HCT116 (cell line): ENCODE results near the gene CYB5R3. TPM values are rescaled to one million over a fixed set of nuclear protein-coding genes. Genes with fewer than 3 reads are reported as not detected.

Source experiments
- ATAC-seq: fragments of 200-7000 bp; cut with Tn5 transposase; 2 replicates; pipeline ENCODE4 v1.9.1; 2020; ENCODE audit warnings: mild to moderate bottlenecking, moderate library complexity
- BruUV-seq: library from RNA; stranded (reverse); fragments of 400-500 nt; replicated peaks from 2 replicates; lab custom pipeline; 2021; lab: Mats Ljungman, UMichigan
- CTCF ChIA-PET: fragments of 300-600 bp; sonication (Branson Sonifier 250); formaldehyde crosslinking; loops from one replicate; lab custom pipeline; 2021; ENCODE audit warnings: antibody characterized with exemption; lab: Charles Lee
- POLR2A ChIA-PET: fragments of 300-600, 350-600 bp; sonication (Branson Sonifier 250); formaldehyde crosslinking; loops from one replicate; lab custom pipeline; 2021; ENCODE audit warnings: antibody characterized with exemption; lab: Charles Lee
- RAD21 ChIA-PET, 2 experiments: fragments of 300-600 bp; sonication (Branson Sonifier 250); formaldehyde crosslinking; loops; one replicate each; lab custom pipeline; 2023; ENCODE audit warnings: low total read pairs in 2 of 2; ENCODE audit not compliant: uncharacterized antibody in 2 of 2, unreplicated experiment in 2 of 2, low non-redundant PET in 1 of 2; lab: Charles Lee
- DNase-seq: peaks from one replicate; pipeline ENCODE4 v3.0.0-alpha.2; 2010; ENCODE audit warnings: low read depth, low spot score
- H2AFZ ChIP-seq: fragments of 200-600 bp; shearing (Covaris generic), sonication (generic); 2 replicates; pipeline ENCODE4 v1.6.1; 2017; ENCODE audit warnings: low read depth, mixed run types, mixed read lengths, antibody characterized with exemption, low read length; ENCODE audit not compliant: poor library complexity, severe bottlenecking
- H3K27ac ChIP-seq: 2 replicates; pipeline ENCODE4 v1.5.1; 2012; ENCODE audit warnings: low read depth, low read length
- H3K27me3 ChIP-seq: fragments of 200-600 bp; sonication (generic); 2 replicates; pipeline ENCODE4 v1.6.1; 2016; ENCODE audit warnings: mixed run types, low read length, mixed read lengths; ENCODE audit not compliant: insufficient read depth
- H3K36me3 ChIP-seq, 2 experiments: fragments of 200-500 bp in 1 of 2; fragments of 200-600 bp in 1 of 2; sonication (Bioruptor generic) in 1 of 2; sonication (generic) in 1 of 2; 2 replicates each; pipeline versions ENCODE4 v1.5.1 to v1.6.1; 2014 to 2016; ENCODE audit warnings: low read length in 2 of 2, inconsistent platforms in 1 of 2, mixed read lengths in 1 of 2, mixed run types in 1 of 2; ENCODE audit not compliant: insufficient read depth in 2 of 2, control insufficient read depth in 1 of 2
- H3K4me1 ChIP-seq, 2 experiments: fragments of 200-600 bp in 1 of 2; sonication (generic) in 1 of 2; 2 replicates each; pipeline versions ENCODE4 v1.5.1 to v1.6.1; 2012 to 2017; ENCODE audit warnings: low read length in 2 of 2, inconsistent platforms in 1 of 2, mild to moderate bottlenecking in 1 of 2, mixed read lengths in 1 of 2, mixed run types in 1 of 2, moderate library complexity in 1 of 2; ENCODE audit not compliant: insufficient read depth in 2 of 2, control insufficient read depth in 1 of 2
- H3K4me2 ChIP-seq: fragments of 200-600 bp; sonication (generic); 2 replicates; pipeline ENCODE4 v1.6.1; 2017; ENCODE audit warnings: mixed run types, low read length, mixed read lengths
- H3K4me3 ChIP-seq, 2 experiments: fragments of 200-600 bp in 1 of 2; sonication (generic) in 1 of 2; replicated peaks in 1 of 2; 2 replicates each; pipeline ENCODE4 v1.5.1; 2011 to 2016; ENCODE audit warnings: low read length in 2 of 2, control low read depth in 1 of 2, low read depth in 1 of 2, mild to moderate bottlenecking in 1 of 2, mixed read lengths in 1 of 2, mixed run types in 1 of 2
- H3K79me2 ChIP-seq: fragments of 200-600 bp; sonication (generic); 2 replicates; pipeline ENCODE4 v1.6.1; 2017; ENCODE audit warnings: mild to moderate bottlenecking, mixed run types, low read length, moderate library complexity, mixed read lengths; ENCODE audit not compliant: insufficient read depth
- H3K9ac ChIP-seq: fragments of 200-600 bp; sonication (generic); 2 replicates; pipeline ENCODE4 v1.6.1; 2016; ENCODE audit warnings: low read length, mixed read lengths
- H3K9me2 ChIP-seq: fragments of 200-600 bp; sonication (generic), shearing (Covaris generic); 2 replicates; pipeline ENCODE4 v1.6.1; 2017; ENCODE audit warnings: mixed run types, mild to moderate bottlenecking, moderate library complexity; ENCODE audit not compliant: insufficient read depth
- H3K9me3 ChIP-seq, 2 experiments: fragments of 200-500 bp in 1 of 2; fragments of 200-600 bp in 1 of 2; sonication (Bioruptor generic) in 1 of 2; sonication (generic) in 1 of 2; 2 replicates each; pipeline ENCODE4 v1.6.1; 2014 to 2017; ENCODE audit warnings: low read length in 2 of 2, mixed read lengths in 2 of 2, inconsistent platforms in 1 of 2, low read depth in 1 of 2, mild to moderate bottlenecking in 1 of 2, mixed run types in 1 of 2, moderate library complexity in 1 of 2; ENCODE audit not compliant: control insufficient read depth in 1 of 2, insufficient read depth in 1 of 2
- H4K20me1 ChIP-seq: fragments of 200-600 bp; sonication (generic), shearing (Covaris generic); 2 replicates; pipeline ENCODE4 v1.6.1; 2017; ENCODE audit warnings: mixed run types, mild to moderate bottlenecking, moderate library complexity; ENCODE audit not compliant: insufficient read depth
- CEBPB ChIP-seq: IDR thresholded peaks from 2 replicates; pipeline ENCODE4 v1.6.1; 2012; ENCODE audit warnings: low read depth
- FOSL1 ChIP-seq: IDR thresholded peaks from 2 replicates; pipeline ENCODE4 v1.6.1; 2012; ENCODE audit warnings: low read depth
- YY1 ChIP-seq: IDR thresholded peaks from 2 replicates; pipeline ENCODE4 v1.6.1; 2011; ENCODE audit warnings: low read length, low read depth, moderate library complexity, mild to moderate bottlenecking; ENCODE audit not compliant: insufficient replicate concordance; ENCODE audit errors: extremely low read depth
- ZNF274 ChIP-seq: fragments of 200-500 bp; sonication (Bioruptor generic); IDR thresholded peaks from 2 replicates; pipeline ENCODE4 v1.6.1; 2014; ENCODE audit warnings: mild to moderate bottlenecking, low read depth, low read length, inconsistent platforms
- intact Hi-C: fragments of 100-400 bp; cut with micrococcal nuclease; formaldehyde crosslinking; loops from 2 replicates; pipeline ENCODE4 v1.10.0; 2022
- total RNA-seq: library from RNA; stranded (reverse); gene quantifications from one replicate; pipeline ENCODE4 v1.2.1, GENCODE V29; 2021; ENCODE audit not compliant: unreplicated experiment
- TF ChIP-seq, protein P1 (sequence below): IDR thresholded peaks from 2 replicates; pipeline ENCODE4 v1.6.1; 2012
- TF ChIP-seq, protein P2 (sequence below), 3 experiments: fragments of 200-600 bp in 1 of 3; sonication (generic) in 1 of 3; IDR thresholded peaks in 2 of 3; conservative IDR thresholded peaks in 1 of 3; 2 replicates each; pipeline ENCODE4 v1.5.1; 2012 to 2017; ENCODE audit warnings: low read depth in 2 of 3, low read length in 2 of 3, antibody characterized with exemption in 1 of 3, borderline replicate concordance in 1 of 3, control low read depth in 1 of 3, mild to moderate bottlenecking in 1 of 3, mixed read lengths in 1 of 3, mixed run types in 1 of 3, moderate library complexity in 1 of 3; ENCODE audit not compliant: insufficient read depth in 1 of 3

The CYB5R3 gene
- total RNA-seq, 1 experiment from 2014 or later, result 127 TPM

DNA sequence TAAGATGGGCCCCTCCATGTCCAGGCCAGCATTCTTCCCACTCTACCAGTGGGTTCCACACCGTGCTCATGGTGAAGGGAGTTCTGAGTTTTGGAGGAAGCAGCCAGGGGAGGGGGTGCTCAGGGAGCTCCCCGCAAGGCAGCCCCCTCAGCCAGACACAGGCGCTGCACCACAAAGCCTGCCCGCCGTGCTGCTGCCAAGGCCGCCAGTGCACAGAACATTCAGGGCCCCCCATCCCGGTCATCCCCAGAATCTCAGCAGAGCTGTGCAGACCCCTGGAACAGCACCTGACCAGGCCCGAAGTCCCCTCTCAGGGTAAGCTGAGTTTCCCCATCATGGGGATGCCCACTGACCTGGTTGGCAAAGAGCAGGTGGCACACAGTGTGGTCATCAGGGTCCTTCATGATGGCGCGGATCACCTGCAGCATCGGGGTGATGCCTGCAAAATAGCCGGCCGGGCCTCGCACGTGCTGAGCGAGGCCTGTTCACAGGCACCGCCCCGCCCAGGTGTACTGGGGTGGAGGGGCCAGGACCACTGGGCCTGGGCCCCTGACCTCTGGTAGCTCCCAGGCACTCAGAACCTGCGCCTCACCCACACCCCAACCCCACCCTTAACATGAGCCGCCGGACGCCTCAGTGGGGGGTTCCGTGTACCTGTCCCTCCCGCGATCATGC, 22.1 kb downstream of the CYB5R3 start:
- H4K20me1 ChIP-seq, result no peaks in the 10 kb centered on the region
- H3K27me3 ChIP-seq, result no peaks in the 10 kb centered on the region
- no peak overlapping the region for H3K4me3 ChIP-seq
- RAD21 ChIA-PET, result no interaction called here
- ATAC-seq (no peak), DNase-seq (no peak)
- POLR2A ChIA-PET, result interaction anchor here (0.9 to 2.7 kb wide), 2 partner anchors 11 to 12 kb away, joined by 3 to 15 read pairs; partner anchors contain the start of gene POLDIP3
- H3K9ac ChIP-seq, result no peak overlapping the region
- no peak overlapping the region for H2AFZ ChIP-seq
- BruUV-seq, result no TSS peak
- no peaks in the 10 kb centered on the region for H3K9me2 ChIP-seq
- H3K79me2 ChIP-seq, result peaks cover 2% of the 10 kb centered on the region; the same call in 1 of the 2 replicates
- CTCF ChIA-PET, result no interaction called here
- no peak overlapping the region for H3K27ac ChIP-seq
- no peak overlapping the region for H3K4me2 ChIP-seq
- H3K9me3 ChIP-seq, result no peaks in the 10 kb centered on the region
- peaks cover 23% of the 10 kb centered on the region in 2 experiments; a peak in 3 of 4 replicates for H3K36me3 ChIP-seq
- TF ChIP-seq, protein P1, sequence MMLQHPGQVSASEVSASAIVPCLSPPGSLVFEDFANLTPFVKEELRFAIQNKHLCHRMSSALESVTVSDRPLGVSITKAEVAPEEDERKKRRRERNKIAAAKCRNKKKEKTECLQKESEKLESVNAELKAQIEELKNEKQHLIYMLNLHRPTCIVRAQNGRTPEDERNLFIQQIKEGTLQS, result no peak
- no peak for TF ChIP-seq CEBPB
- TF ChIP-seq ZNF274, result no peak
- no peak for TF ChIP-seq FOSL1
- TF ChIP-seq, protein P2, sequence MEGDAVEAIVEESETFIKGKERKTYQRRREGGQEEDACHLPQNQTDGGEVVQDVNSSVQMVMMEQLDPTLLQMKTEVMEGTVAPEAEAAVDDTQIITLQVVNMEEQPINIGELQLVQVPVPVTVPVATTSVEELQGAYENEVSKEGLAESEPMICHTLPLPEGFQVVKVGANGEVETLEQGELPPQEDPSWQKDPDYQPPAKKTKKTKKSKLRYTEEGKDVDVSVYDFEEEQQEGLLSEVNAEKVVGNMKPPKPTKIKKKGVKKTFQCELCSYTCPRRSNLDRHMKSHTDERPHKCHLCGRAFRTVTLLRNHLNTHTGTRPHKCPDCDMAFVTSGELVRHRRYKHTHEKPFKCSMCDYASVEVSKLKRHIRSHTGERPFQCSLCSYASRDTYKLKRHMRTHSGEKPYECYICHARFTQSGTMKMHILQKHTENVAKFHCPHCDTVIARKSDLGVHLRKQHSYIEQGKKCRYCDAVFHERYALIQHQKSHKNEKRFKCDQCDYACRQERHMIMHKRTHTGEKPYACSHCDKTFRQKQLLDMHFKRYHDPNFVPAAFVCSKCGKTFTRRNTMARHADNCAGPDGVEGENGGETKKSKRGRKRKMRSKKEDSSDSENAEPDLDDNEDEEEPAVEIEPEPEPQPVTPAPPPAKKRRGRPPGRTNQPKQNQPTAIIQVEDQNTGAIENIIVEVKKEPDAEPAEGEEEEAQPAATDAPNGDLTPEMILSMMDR (IDR thresholded peaks at IDR 0.05 in 2 of 3, conservative IDR thresholded peaks at IDR 0.05 in 1 of 3; ENCODE audit: borderline replicate concordance in 1 of 3, insufficient read depth in 1 of 3, low read depth in 2 of 3, low read length in 2 of 3), result no peak
- TF ChIP-seq YY1, result no peak
- intact Hi-C loops, result no loop called here
- H3K4me1 ChIP-seq, result peaks cover 2% of the 10 kb centered on the region in 2 experiments; a peak in 2 of 4 replicates
